GM18499 (cell line): ENCODE results near the gene ORAI3.

Experiments used
- ATAC-seq: cut with Tn5 transposase; IDR thresholded peaks from one replicate; pipeline ENCODE4 v1.9.1; 2021; ENCODE audit warnings: moderate number of reproducible peaks; ENCODE audit not compliant: insufficient read depth, unreplicated experiment

ORAI3 gene

GRCh38 chr16:30965436-30965835 is 16.6 kb downstream of the ORAI3 start:
- ATAC-seq = no peak

DNA sequence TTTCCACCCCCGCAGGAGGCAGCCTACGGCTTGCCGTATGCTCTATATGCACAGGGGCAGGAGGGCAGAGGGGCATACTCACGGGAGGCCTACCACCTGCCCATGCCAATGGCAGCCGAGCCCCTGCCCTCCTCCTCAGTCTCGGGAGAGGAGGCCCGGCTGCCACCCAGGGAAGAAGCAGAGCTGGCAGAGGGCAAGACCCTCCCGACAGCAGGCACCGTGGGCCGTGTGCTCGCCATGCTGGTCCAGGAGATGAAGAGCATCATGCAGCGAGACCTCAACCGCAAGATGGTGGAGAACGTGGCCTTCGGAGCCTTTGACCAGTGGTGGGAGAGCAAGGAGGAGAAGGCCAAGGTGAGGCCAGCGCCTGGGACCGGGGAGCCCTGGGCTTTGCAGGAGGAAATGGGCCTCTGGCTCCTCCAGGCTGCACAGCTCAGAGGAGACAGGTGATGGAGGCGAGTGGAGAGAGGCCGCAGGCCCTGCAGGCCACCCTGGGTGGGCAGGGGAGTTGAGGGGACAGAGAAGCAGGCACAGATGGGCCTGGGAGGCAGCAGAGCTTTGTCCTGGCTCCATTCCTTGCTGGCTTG is 17.3 kb downstream of the ORAI3 start:
- ATAC-seq = no peak

DNA sequence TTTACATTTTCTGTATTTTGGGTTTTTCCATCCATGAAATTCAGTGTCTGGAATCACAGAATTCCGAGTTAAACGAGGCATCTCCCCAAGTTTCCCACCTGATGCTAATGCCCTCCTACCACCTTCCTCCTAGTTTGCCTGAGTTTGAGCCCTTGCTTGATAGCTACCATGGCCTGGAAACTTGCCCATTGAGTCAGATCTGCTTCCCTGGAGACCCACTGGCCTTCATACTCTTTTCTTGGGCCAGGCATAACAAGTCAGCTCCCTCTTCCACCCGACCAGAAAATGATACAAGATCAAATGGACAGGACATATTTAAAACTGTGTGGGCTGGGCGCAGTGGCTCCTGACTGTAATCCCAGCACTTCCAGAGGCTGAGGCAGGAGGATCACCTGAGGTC is 18.9 kb downstream of the ORAI3 start:
- no peak for ATAC-seq

DNA sequence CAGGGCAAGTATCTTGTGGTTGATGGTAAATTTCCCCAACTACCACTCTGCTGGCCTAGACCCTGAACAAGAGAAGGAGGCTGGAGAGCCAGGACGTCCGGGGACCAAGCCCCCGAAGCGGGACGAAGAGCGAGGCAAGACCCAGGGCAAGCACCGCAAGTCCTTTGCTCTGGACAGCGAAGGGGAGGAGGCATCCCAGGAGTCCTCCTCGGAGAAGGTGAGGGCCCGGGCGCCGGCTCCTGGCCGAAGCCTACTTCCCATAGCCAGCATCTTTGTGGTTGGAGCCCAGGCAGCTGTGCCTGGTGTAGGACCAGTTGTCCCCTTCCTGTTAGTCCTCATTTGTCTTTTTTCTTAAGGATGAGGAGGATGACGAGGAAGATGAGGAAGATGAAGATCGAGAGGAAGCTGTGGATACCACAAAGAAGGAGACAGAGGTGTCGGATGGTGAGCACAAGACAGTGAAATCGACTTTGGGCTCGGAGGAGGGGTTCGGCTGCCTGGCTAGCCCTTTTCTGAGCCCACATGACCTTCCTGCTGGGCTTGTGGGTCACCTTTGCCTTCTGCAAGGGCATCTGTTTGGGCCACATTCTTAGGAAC is 20.5 kb downstream of the ORAI3 start:
- ATAC-seq = no peak

GRCh38 chr16:30971298-30971697 is 22.4 kb downstream of the ORAI3 start:
- ATAC-seq = no peak

GRCh38 chr16:30972872-30973271 is 24.0 kb downstream of the ORAI3 start:
- no peak for ATAC-seq

DNA sequence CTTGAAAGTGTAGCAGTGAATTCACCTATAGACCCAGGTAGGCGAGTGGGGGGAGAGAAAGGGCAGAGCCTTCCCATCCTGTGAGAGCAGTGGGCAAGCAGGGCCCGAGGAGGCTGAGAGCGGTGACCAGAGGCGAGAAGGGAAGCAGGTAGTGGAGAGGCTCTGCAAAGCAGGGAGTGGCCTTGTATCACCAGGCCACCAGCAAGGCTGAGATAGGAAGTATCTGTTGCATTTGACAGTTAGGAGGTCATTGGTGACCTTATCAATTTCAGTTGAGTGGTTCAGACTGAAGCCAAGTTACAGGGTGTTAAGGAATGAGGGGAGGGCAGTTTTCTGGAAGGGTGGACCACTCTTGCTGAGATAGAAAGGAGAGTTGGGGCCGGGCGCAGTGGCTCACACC is 25.5 kb downstream of the ORAI3 start:
- no peak for ATAC-seq

GRCh38 chr16:30976486-30976885 is 27.6 kb downstream of the ORAI3 start:
- no peak for ATAC-seq

GRCh38 chr16:30977502-30977901 is 28.6 kb downstream of the ORAI3 start:
- no peak for ATAC-seq

DNA sequence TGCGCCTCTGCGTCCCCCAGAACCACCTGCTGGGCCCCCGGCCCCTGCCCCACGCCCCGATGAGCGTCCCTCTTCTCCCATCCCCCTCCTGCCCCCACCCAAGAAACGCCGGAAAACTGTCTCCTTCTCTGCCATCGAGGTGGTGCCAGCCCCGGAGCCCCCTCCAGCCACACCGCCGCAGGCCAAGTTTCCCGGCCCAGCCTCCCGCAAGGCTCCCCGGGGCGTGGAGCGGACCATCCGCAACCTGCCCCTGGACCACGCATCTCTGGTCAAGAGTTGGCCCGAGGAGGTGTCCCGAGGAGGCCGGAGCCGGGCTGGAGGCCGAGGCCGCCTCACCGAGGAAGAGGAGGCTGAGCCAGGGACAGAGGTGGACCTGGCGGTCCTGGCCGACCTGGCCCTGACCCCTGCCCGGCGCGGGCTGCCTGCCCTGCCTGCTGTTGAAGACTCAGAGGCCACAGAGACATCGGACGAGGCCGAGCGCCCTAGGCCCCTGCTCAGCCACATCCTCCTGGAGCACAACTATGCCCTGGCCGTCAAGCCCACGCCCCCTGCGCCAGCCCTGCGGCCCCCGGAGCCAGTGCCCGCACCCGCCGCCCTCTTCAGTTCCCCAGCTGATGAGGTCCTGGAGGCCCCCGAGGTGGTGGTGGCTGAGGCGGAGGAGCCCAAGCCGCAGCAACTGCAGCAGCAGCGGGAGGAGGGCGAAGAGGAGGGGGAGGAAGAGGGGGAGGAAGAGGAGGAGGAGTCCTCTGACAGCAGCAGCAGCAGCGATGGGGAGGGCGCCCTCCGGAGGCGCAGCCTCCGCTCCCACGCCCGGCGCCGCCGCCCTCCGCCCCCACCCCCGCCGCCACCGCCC is 30.5 kb downstream of the ORAI3 start:
- no peak for ATAC-seq

GRCh38 chr16:30980023-30980371 is 31.1 kb downstream of the ORAI3 start:
- no peak for ATAC-seq

GRCh38 chr16:30980434-30980833 is 31.6 kb downstream of the ORAI3 start:
- ATAC-seq = no peak

GRCh38 chr16:30980959-30981358 is 32.1 kb downstream of the ORAI3 start:
- no peak for ATAC-seq

DNA sequence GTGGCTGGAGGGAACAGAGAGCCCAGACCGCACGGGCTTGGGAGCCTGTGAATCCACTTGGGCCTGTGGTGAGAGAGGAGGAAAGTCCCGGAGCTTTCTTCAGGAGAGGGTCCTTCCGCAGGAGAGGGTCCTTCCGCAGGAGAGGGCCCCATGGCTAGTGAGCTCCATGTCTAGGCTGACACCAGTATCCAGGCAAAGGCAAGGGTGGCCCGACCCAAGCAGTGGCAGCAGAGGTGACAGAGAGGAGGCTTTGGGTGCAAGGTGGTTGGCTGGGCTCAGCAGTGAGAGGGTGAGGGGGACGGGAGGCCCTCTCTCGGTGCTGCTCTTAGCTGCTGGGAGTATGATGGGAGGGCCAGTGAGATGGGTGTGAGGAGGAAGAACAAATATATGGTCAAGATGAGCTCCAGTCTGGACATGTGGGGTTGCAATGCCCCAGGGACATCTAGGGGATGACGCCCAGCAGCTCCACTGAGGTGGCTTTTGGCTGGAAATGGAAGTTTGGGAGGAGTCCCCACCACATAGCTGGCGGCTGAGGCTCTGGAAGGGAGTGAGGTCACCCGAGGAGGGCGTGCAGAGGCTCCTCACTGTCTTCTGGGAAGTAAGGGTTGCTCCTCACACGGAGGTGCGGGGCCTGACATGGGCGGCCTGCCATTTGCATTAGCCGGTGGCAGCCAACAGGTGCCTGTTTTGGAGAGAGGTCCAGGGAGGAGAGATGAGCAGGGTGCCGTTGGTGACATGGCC is 33.9 kb downstream of the ORAI3 start:
- ATAC-seq = no peak

DNA sequence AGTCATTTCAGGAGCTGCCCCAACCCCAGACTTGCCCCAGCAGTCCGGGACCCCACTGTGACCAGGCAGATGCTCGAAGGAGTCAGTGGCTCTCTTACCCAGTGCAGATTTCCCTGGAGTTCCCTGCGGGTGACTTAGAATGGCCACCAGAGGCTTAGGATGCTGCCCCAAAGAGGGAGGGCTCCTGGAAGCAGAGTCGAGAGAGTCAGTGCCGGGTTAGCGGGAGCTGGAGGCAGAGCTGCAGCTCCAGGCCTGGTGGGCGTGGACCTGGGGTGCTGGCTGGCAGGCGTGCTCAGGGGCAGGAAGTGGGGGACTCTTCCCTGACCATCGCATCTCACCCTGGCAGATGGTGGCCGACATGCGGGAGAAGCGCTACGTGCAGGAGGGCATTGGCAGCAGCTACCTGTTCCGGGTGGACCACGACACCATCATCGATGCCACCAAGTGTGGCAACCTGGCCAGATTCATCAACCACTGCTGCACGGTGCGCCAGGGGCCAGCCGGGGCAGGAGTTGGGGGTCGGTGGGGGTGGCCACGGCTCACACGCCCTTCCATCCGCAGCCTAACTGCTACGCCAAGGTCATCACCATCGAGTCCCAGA is 34.5 kb downstream of the ORAI3 start:
- ATAC-seq = no peak

DNA sequence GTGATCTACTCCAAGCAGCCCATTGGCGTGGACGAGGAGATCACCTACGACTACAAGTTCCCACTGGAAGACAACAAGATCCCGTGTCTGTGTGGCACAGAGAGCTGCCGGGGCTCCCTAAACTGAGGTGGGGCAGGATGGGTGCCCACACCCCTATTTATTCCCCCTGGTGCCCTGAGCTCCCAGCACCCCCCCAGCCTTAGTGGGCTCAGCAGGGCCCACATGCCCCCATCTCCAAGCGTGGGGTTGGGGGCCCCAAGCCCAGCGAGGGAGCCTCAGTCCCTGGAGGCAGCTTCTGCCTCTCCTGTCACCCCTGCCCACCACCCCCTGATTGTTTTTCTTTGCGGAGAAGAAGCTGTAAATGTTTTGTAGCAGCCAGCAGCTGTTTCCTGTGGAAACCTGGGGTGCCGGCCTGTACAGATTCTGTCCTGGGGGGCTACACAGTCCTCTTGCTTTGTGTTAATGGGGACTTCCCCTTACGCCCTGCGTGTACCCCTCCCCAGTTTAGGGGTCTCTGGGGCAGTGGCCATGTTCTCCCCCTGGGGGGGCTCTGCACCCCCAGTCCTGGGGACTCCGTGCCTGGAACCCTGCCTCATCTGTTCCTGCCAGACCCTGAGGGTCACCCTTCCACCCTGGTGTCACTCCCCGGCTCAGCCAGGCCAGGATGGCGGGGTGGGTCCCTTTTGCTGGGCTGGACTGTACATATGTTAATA is 35.2 kb downstream of the ORAI3 start:
- ATAC-seq = no peak

DNA sequence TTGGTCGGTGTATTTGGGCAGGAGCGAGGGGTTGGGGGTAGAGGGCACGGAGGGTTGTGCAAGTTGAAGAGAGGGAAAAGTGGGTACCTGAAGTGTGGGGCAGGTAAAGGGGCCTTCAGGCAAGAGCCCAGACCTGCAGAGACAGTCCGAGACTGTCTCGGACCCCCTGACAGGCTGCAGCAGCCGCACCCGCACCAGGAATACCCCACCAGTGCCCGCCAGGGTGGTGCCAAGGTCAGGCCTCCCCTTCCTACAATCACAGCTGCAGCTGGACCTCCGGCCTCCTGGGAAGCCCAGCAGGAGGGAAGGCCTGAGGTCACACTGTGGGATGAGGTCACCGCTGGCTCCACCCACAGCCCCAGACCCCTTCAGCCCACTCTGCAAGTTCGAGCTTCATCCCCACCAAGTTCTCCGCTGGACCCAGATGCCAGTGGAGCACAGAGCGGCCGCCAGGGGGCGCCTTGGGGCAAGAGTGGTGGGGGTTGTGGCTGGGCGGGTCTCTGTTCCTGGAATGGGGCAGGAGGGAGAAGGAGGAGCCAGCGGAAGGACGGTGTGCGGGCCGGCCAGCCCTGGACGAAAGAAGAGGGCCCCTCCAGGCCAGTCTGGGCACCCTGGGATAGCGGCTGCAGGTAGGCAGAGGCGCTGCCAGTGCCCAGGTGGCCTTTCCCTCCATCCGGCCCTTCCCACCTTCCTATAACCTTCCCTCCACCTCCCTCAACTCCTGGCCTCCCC is 36.0 kb downstream of the ORAI3 start, which contains the start of gene HSD3B7:
Gene HSD3B7, plus strand, starts transcription at position 539 of the 732 bp plus-strand sequence. CDS start 452 bp downstream, outside the sequence.
- ATAC-seq = no peak

DNA sequence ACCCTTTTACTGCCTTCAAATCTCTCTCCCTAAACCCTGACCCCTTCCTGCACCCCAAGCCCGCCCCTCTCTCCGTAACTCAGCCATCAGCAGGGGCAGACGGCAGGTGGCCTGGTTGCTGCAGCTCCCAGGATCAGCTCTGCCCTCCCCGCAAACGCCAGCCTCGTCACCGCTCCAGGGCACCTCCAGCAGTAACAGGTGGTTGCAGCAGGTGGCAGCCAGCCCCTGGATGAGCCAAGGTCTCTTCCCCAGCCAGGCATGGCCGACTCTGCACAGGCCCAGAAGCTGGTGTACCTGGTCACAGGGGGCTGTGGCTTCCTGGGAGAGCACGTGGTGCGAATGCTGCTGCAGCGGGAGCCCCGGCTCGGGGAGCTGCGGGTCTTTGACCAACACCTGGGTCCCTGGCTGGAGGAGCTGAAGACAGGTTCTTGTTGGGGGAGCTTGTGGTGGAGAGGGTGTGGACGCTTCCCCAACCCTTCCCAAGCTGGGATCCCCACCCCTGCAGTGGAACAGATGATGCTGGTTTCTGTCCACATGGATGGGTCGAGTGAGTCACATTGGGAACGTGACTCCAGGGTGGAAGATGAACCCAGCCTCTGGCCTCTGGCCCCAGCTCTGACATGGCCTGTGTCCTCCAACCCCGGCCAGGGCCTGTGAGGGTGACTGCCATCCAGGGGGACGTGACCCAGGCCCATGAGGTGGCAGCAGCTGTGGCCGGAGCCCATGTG is 36.7 kb downstream of the ORAI3 start:
- ATAC-seq = no peak
